ENCODE results near the gene ITPK1. TPM values are rescaled to one million over a fixed set of nuclear protein-coding genes. Genes with fewer than 3 reads are reported as not detected.

Gene ITPK1
- polyA plus RNA-seq, 1 of the 3 experiments (the other 2 are of a cell fraction) = 23.2 TPM

DNA sequence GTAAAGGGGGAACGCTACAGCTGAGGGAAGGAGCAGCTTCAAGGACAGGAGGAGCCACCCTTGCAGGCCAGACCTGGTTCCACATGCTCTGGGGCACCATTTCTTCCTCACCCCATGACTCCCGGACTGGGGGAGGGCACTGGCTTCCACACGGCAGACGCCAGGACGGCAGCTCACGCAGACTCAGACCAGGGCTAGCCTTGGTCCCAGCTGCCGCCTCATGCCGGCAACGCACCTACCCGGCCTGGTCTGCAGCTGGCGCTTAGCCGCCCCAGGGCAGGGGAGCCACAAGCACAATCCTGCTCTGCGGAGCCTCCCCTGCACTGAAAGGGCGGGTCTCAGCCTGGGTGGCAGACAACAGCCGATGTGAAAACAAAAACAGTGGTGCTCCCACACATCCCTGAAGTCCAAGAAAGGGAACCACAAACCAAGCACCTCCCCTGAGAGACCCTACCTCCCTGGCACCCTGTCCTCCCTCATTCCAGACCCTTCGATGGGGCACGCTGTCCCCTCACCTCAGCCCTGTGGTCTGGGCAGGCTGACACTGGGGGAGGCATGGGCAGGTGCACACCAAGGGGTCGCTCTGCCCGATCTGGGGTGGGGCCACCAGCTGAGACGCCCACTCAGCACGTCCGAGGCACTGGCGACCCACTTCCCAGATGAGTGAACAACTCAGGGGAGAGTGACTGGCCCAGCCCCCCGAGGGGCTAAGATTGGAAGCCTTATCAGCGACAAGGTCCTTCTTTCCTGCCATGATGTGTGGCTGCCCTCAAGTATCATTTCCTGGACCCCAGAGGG is 127.8 kb downstream of the ITPK1 start (continued):
- TF ChIP-seq, protein P1, sequence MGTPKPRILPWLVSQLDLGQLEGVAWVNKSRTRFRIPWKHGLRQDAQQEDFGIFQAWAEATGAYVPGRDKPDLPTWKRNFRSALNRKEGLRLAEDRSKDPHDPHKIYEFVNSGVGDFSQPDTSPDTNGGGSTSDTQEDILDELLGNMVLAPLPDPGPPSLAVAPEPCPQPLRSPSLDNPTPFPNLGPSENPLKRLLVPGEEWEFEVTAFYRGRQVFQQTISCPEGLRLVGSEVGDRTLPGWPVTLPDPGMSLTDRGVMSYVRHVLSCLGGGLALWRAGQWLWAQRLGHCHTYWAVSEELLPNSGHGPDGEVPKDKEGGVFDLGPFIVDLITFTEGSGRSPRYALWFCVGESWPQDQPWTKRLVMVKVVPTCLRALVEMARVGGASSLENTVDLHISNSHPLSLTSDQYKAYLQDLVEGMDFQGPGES (IDR thresholded peaks at IDR 0.05; ENCODE audit: low read depth, low read length) = no peak

DNA sequence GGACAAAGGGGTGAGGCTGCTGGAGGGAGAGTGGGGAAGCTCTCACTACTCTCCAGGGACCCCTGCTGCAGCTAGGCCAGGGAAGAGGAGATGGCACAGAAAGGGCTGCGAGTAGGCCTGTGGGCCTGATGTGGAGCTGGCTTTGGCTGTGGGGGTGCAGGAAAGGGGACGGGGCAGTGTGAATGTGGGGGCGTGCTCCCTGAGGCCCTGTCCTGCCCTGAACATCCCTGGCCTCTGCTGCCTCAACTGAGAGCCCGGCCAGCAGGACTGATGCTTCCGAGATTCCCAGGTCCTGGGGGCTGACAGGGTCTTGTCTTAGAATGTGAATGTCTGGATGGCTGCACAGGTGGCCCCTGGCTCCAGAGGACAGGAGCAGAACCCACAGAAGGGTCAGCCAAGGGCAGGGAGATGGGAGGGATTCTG is 128.6 kb downstream of the ITPK1 start:
- Histone ChIP-seq H3K36me3 (replicated peaks in 1 of 2; ENCODE audit: control insufficient read depth in 1 of 2, insufficient read depth in 2 of 2, low read length in 1 of 2) (no peaks in the 10 kb centered on the region), H3K27ac (ENCODE audit: low read depth in 2 of 2, low read length in 1 of 2) (peak overlapping the region in 1 of 2 experiments; percentile 97; a peak in 2 of 4 replicates), H4K20me1 (ENCODE audit: insufficient read depth) (no peaks in the 10 kb centered on the region), H3K4me2 (no peak overlapping the region), H3K79me2 (ENCODE audit: insufficient read depth) (no peaks in the 10 kb centered on the region), H3K27me3 (ENCODE audit: insufficient read depth) (no peaks in the 10 kb centered on the region), H3K9me3 (no peaks in the 10 kb centered on the region), H3K9ac (no peak overlapping the region), H3F3A (replicated peaks; ENCODE audit: insufficient read depth) (no peaks in the 10 kb centered on the region), H2AFZ (ENCODE audit: low read depth) (no peak overlapping the region), H3K4me1 (ENCODE audit: control insufficient read depth in 1 of 2, insufficient read depth in 2 of 2, low read depth in 1 of 2, low read length in 1 of 2) (peaks cover 0 to 72% of the 10 kb centered on the region in 2 experiments; a peak in 2 of 4 replicates), H3K4me3 (ENCODE audit: low read depth in 2 of 2, low read length in 1 of 2) (no peak overlapping the region), H3K9me2 (no peaks in the 10 kb centered on the region)
- ChIA-PET POLR2A (interaction anchor here (0.7 to 3.6 kb wide), 17 partner anchors 10 to 198 kb away, joined by 3 to 39 read pairs (median 5); partner anchors contain the start of genes CHGA, ITPK1, LYSET and MOAP1), CTCF (interaction anchor here (0.6 to 3.6 kb wide), 14 partner anchors 13 to 152 kb away, joined by 3 to 19 read pairs (median 6); partner anchors contain the start of gene ITPK1)
- TF ChIP-seq YY1 (IDR thresholded peaks at IDR 0.05; ENCODE audit: low read depth) = no peak
- TF ChIP-seq, protein P2, sequence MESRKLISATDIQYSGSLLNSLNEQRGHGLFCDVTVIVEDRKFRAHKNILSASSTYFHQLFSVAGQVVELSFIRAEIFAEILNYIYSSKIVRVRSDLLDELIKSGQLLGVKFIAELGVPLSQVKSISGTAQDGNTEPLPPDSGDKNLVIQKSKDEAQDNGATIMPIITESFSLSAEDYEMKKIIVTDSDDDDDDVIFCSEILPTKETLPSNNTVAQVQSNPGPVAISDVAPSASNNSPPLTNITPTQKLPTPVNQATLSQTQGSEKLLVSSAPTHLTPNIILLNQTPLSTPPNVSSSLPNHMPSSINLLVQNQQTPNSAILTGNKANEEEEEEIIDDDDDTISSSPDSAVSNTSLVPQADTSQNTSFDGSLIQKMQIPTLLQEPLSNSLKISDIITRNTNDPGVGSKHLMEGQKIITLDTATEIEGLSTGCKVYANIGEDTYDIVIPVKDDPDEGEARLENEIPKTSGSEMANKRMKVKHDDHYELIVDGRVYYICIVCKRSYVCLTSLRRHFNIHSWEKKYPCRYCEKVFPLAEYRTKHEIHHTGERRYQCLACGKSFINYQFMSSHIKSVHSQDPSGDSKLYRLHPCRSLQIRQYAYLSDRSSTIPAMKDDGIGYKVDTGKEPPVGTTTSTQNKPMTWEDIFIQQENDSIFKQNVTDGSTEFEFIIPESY (IDR thresholded peaks at IDR 0.05; ENCODE audit: borderline replicate concordance, low read depth) = no peak
- TF ChIP-seq RXRA (IDR thresholded peaks at IDR 0.05; ENCODE audit: borderline replicate concordance, low read depth) = no peak
- TF ChIP-seq RCOR1 (IDR thresholded peaks at IDR 0.05; ENCODE audit: low read length) = no peak
- no peak for TF ChIP-seq MXI1 (IDR thresholded peaks at IDR 0.05; ENCODE audit: low read depth, low read length)
- TF ChIP-seq RFX5 (IDR thresholded peaks at IDR 0.05; ENCODE audit: low read length) = no peak
- no peak for TF ChIP-seq ELF1 (IDR thresholded peaks at IDR 0.05)
- no peak for TF ChIP-seq EZH2phosphoT487 (IDR thresholded peaks at IDR 0.05; ENCODE audit: borderline replicate concordance, low read depth)
- TF ChIP-seq, protein P3, sequence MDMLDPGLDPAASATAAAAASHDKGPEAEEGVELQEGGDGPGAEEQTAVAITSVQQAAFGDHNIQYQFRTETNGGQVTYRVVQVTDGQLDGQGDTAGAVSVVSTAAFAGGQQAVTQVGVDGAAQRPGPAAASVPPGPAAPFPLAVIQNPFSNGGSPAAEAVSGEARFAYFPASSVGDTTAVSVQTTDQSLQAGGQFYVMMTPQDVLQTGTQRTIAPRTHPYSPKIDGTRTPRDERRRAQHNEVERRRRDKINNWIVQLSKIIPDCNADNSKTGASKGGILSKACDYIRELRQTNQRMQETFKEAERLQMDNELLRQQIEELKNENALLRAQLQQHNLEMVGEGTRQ (IDR thresholded peaks at IDR 0.05; ENCODE audit: borderline replicate concordance, low read depth, low read length) = no peak
- TF ChIP-seq TAF1 (IDR thresholded peaks at IDR 0.05; ENCODE audit: borderline replicate concordance, low read depth, low read length) = no peak
- no peak for TF ChIP-seq GABPA (IDR thresholded peaks at IDR 0.05; ENCODE audit: low read depth)
- TF ChIP-seq TCF12 (IDR thresholded peaks at IDR 0.05) = no peak
- no peak for TF ChIP-seq SIN3A (IDR thresholded peaks at IDR 0.05; ENCODE audit: borderline replicate concordance, low read depth, low read length)
- TF ChIP-seq FOSL2 (IDR thresholded peaks at IDR 0.05; ENCODE audit: borderline replicate concordance, low read depth) = no peak
- no peak for TF ChIP-seq FOXJ3 (CRISPR knock-in tag; IDR thresholded peaks at IDR 0.05)
- TF ChIP-seq RAD21 (IDR thresholded peaks at IDR 0.05; ENCODE audit: low read length) = no peak
- WGBS (ENCODE audit: low lambda C conversion rate) = 64% methylated on average over 2 of the region's 5 CpGs
- DNase-seq = no peak

All from SK-N-SH (cell line).